Adrenal gland (tissue), 12 donors: ENCODE data around the gene AVPR1B. TPM values are rescaled to one million over a fixed set of nuclear protein-coding genes. Genes with fewer than 3 reads are reported as not detected.

ENCODE experiments used
- DNase-seq, 7 donors: peaks; one replicate each; pipeline ENCODE4 v3.0.0-alpha.2; 2019 to 2020
- H3K27ac ChIP-seq, 5 donors: fragments of 200-600 bp; sonication (generic) in 4 of 5; 1 replicate in 3 of 5; 2 replicates in 2 of 5; pipeline versions ENCODE4 v1.5.1 to v1.8.0; 2016 to 2020; ENCODE audit warnings: mild to moderate bottlenecking in 1 of 5
- H3K27me3 ChIP-seq: fragments of 200-600 bp; 2 replicates; pipeline ENCODE4 v1.8.0; 2021
- H3K36me3 ChIP-seq, 2 donors: fragments of 200-600 bp; replicated peaks in 1 of 2; 1 replicate in 1 of 2; 2 replicates in 1 of 2; pipeline versions ENCODE4 v1.5.1 to v1.8.0; 2018 to 2022
- H3K4me1 ChIP-seq, 2 donors: fragments of 200-600 bp; replicated peaks in 1 of 2; 1 replicate in 1 of 2; 2 replicates in 1 of 2; pipeline versions ENCODE4 v1.5.1 to v1.8.0; 2018 to 2021
- H3K4me3 ChIP-seq, 4 donors: fragments of 200-600 bp; sonication (generic) in 3 of 4; one replicate each; pipeline ENCODE4 v1.5.1; 2016 to 2018
- H3K9me3 ChIP-seq, 3 donors: fragments of 200-600 bp; sonication (generic) in 1 of 3; replicated peaks in 1 of 3; 1 replicate in 2 of 3; 2 replicates in 1 of 3; pipeline versions ENCODE4 v1.5.1 to v1.8.0; 2016 to 2021
- CTCF ChIP-seq, 6 experiments: fragments of 450-650 bp in 4 of 6; fragments of 200-600 bp in 2 of 6; sonication (generic) in 1 of 6; IDR thresholded peaks; 1 replicate in 5 of 6; 2 replicates in 1 of 6; pipeline versions ENCODE4 v1.5.1 to v1.8.0; 2016 to 2021; ENCODE audit warnings: antibody characterized with exemption in 6 of 6, mild to moderate bottlenecking in 2 of 6, moderate library complexity in 1 of 6
- POLR2A ChIP-seq, 2 donors: fragments of 450-650 bp; IDR thresholded peaks; one replicate each; pipeline ENCODE4 v1.6.1; 2017; ENCODE audit warnings: antibody characterized with exemption in 2 of 2, mild to moderate bottlenecking in 2 of 2, moderate library complexity in 1 of 2
- WGBS, 4 donors: extraction: QIAGEN DNeasy Blood & Tissue Kit in 2 of 4; methylation state at CpG; one replicate each; pipeline versions ENCODE4 v1.1.5 to v1.1.7; 2013 to 2017; 5-methylcytosine and 5-hydroxymethylcytosine counted together
- intact Hi-C, 2 donors: fragments of 100-400 bp; cut with DNase I; formaldehyde crosslinking; loops; one replicate each; pipeline versions ENCODE4 v1.14.1 to v1.15.0; 2022 to 2023
- polyA plus RNA-seq, 3 donors: library from polyadenylated mRNA; stranded (reverse); fragments of 200-250 nt in 2 of 3; fragments of 350-450 nt in 1 of 3; fragmentation: Illumina TruSeq in 1 of 3; extraction: RNeasy Lipid Tissue Mini Kit (QIAGEN cat#74804) in 1 of 3; gene quantifications; one replicate each; pipeline ENCODE4 v1.2.3, GENCODE V29; 2013 to 2014
- total RNA-seq, 9 donors: library from RNA; depleted of rRNA in 4 of 9; stranded (reverse); fragments of >200 nt in 4 of 9; fragments of 120-200 nt in 1 of 9; fragmentation: NEBNext Ultra II Directional in 1 of 9; extraction: Animal tissue kit (Norgen Biotek cat#: 25700) in 1 of 9; gene quantifications; one replicate each; pipeline versions ENCODE4 v1.1.0 to v1.2.4, GENCODE V29; 2013 to 2023
- donor health status: healthy with polysubstance abuse.
- donor health status: Bipolar disorder and iron deficiency.
- donor health status: DM: yes; HTN: yes; CAD: no.
- donor health status: DM: no; HTN: no; CAD: no.
- donor health status: DM: no; HTN: no; CAD: no.
- donor health status: DM: yes; HTN: yes; CAD: no.

The AVPR1B gene
- total and polyA plus RNA-seq, 12 donors: not detected

GRCh38 chr1:206135248-206135647 is 18.1 kb upstream of the AVPR1B start:
- Histone ChIP-seq H3K9me3 (no peaks in the 10 kb centered on the region), H3K4me1 (no peaks in the 10 kb centered on the region), H3K27me3 (no peaks in the 10 kb centered on the region), H3K27ac (no peak overlapping the region), H3K36me3 (no peaks in the 10 kb centered on the region), H3K4me3 (no peak overlapping the region)
- intact Hi-C loops: no loop called here
- 76 to 92% (median 88%) methylated on average over 2 of the region's 2 CpGs for WGBS, 4 donors
- no peak for DNase-seq
- TF ChIP-seq POLR2A (IDR thresholded peaks at IDR 0.05) (no peak), CTCF (IDR thresholded peaks at IDR 0.05) (no peak)

GRCh38 chr1:206133751-206134415 is 16.7 kb upstream of the AVPR1B start:
- WGBS, 4 donors: 80 to 92% (median 84%) methylated on average over 7 of the region's 7 CpGs
- intact Hi-C loops: no loop called here
- Histone ChIP-seq H3K4me3 (no peak overlapping the region), H3K4me1 (no peaks in the 10 kb centered on the region), H3K9me3 (no peaks in the 10 kb centered on the region), H3K27me3 (peaks cover 1% of the 10 kb centered on the region), H3K27ac (no peak overlapping the region), H3K36me3 (no peaks in the 10 kb centered on the region)
- DNase-seq: no peak
- TF ChIP-seq POLR2A (IDR thresholded peaks at IDR 0.05) (no peak), CTCF (IDR thresholded peaks at IDR 0.05) (no peak)

- H3K36me3 ChIP-seq: no peaks in the 10 kb centered on the region
- H3K4me1 ChIP-seq: no peaks in the 10 kb centered on the region
- H3K27ac ChIP-seq: no peak overlapping the region
- WGBS, 4 donors: 71 to 82% (median 74%) methylated on average over 7 of the region's 7 CpGs
- H3K9me3 ChIP-seq: no peaks in the 10 kb centered on the region
- H3K27me3 ChIP-seq: peaks cover 14% of the 10 kb centered on the region
- intact Hi-C loops: no loop called here
- H3K4me3 ChIP-seq: no peak overlapping the region
- no peak for TF ChIP-seq CTCF (IDR thresholded peaks at IDR 0.05)
- TF ChIP-seq POLR2A (IDR thresholded peaks at IDR 0.05): no peak
- no peak for DNase-seq
These were observed 13.8 kb upstream of the AVPR1B start for GRCh38 chr1:206131037-206131436.

GRCh38 chr1:206128196-206128595 is 11.0 kb upstream of the AVPR1B start:
- no peak for TF ChIP-seq POLR2A (IDR thresholded peaks at IDR 0.05)
- TF ChIP-seq CTCF (IDR thresholded peaks at IDR 0.05): no peak
- intact Hi-C loops: no loop called here
- Histone ChIP-seq H3K4me3 (no peak overlapping the region), H3K27ac (no peak overlapping the region), H3K27me3 (peaks cover 14% of the 10 kb centered on the region), H3K9me3 (no peaks in the 10 kb centered on the region), H3K4me1 (no peaks in the 10 kb centered on the region), H3K36me3 (no peaks in the 10 kb centered on the region)
- WGBS, 4 donors: 36 to 51% (median 48%) methylated on average over 4 of the region's 4 CpGs
- no peak for DNase-seq
